NCI-H1694 (cell line): ENCODE measurements around the gene C2orf74.
"Not testable (repeated sequence)": the region's sequence is repeated elsewhere in the genome, so short reads cannot be mapped to it uniquely, and the experiment has no call there.

Experiments
- DNase-seq: peaks from one replicate; lab custom pipeline; 2025; lab: John Stamatoyannopoulos, UW

Gene C2orf74

DNA sequence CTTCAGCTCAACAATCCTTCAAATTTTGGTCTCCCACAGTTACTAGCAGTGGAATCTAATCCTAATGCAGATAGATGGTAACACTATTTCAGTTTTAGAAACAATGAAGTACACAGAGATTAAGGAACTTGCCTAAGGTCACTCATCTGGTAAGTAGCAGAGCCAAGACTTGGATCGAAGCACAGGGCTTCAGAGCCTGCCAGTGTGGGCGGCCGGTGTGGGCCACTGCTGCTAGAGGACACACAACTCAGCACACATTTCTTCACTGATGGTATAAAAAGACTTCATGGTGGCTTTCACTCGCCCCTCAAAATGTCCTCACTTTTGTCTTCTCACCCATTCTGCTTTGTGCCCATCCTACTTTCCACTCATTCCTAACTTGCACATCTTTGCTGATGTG, 11.1 kb downstream of the C2orf74 start:
- DNase-seq = no peak

DNA sequence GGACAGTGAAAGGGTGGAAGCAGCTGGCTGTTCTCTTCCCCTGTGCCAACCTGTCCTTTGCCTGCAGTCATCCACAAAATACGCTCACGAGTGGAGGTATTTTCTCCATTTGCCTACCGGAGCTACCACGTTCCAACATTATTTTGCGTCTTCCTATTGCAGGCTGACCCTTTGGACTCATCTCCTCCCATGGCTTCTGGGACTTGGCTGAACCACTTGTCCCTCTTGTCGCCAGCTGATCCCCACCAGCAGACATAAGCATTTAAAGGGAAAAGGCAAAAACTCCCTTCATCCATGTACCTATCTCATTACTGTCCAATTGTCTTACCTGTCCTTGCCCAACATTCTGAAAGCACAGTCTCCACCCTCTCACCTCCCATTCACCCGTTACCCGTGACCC, 13.0 kb downstream of the C2orf74 start:
- no peak for DNase-seq

DNA sequence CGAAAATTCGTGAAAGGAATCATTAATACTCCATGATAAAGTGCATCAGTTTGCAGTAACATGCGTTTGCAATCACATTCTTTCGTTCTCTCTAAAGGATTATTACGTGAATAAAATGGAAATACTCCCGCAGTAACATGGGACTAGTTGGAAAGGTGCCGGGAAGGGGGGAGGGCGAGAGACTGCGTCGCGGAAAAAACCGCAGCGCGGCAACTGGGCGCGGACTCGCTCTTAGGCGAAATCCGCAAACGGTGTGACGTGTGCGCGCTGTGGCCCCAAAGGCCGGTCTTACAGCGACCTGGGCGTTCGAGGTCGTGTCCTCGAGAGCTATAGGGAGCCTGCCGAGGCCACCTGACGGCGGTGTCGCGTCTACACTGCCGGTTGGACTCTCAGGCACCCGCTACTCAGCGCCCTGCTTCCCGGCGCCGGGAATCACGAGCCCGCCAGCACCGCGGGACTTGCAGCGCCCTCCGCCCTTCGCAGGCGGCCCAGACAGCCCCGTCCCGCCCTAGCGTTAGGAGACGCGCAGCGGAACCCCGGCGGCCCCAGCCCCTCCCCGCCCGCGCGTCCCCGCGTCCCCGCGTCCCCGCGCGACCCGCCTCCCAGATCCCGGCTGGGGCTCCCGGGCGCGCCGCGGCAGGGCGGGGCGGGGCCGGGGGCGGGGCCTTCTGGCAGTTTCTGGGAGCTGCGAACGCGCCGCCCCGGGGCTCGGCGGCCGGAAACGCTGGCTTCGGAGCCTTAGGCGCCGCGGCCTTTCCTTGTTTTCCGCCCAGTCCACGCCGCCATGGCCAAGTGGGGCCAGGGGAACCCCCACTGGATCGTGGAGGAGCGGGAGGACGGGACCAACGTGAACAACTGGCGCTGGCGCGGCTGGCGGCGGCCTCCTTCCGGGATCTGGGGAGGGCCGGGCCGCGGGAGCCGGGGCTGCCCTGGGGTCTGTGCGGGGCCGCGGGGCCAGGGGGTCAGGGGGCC, 15.1 kb downstream of the C2orf74 start:
- peak; percentile 83 for DNase-seq

DNA sequence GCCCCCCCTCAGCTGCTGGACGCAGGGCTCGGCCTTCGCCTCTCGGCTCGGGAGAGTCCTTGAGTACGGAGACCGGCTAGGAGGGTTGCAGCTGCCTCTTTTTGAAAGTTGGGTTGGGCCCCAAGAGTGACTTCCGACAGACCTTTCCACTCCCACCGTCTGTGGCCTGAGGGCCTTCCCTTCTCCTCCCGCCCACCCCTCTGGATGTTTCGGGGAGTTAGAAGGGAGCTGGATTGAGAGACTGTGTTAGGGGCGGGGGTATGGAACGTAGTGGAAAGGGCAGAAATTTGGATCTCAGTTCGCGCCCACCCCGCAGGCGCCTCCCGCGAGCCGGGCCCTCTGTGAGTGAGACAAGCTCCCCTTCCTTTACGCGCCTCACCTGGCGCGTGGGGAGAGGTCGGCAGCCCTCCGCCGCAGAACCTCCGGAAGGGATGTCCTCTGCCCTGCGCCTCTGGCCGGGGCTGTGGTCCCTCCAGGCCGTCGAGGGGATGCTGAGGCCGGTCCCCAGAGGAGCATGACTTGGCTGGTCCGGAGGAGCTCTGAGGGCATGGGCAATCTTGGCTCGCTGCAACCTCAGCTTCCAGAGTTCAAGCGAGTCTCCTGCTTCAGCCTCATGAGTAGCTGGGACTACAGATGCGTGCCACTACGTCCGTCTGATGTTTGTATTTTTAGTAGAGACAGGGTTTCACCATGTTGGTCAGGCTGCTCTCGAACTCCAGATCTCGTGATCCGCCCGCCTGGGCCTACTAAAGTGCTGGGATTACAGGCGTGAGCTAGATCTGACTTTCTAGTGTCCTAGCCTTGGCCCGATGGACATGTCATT, 15.9 kb downstream of the C2orf74 start:
- DNase-seq = no peak

DNA sequence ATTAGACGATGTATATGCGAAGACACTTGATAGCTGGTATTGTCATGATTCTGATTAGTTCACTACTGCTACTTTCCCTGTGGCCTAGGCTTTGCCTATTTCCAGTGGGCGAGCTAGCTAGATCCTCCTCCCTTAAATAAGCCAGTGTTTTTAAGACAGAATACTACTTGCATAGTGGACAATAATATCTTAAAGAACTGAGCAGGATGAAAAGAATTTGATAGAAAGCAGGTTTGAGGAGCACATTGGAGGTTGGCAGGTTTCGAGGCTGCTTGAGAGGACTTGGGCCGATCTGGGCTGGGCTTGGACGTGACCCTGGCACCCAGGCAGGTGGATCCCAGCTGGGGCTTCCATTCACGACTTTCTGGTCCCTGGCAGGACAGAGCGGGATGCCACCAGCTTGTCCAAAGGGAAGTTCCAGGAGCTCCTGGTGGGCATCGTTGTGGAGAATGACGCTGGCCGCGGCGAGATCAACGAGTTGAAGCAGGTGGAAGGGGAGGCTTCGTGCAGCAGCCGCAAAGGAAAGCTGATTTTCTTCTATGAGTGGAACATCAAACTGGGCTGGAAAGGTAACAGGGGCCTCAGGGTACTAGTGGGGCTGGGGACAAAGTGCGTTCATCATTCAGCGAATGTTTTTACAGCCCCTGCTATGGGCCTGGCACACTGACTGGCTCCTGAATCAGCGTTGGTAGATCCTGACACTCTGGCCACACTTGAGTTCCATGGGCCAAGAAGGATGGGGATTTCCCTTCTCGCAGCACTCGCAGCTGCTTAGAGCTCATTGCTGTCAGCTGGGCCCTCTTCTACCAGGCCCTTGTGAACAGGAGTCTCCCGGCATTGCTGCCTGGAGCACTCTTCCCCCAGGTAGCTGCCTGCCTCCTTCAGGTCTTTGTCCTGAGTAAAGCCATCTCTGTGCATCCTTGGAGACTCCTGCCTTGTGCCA, 16.9 kb downstream of the C2orf74 start:
- DNase-seq = no peak

DNA sequence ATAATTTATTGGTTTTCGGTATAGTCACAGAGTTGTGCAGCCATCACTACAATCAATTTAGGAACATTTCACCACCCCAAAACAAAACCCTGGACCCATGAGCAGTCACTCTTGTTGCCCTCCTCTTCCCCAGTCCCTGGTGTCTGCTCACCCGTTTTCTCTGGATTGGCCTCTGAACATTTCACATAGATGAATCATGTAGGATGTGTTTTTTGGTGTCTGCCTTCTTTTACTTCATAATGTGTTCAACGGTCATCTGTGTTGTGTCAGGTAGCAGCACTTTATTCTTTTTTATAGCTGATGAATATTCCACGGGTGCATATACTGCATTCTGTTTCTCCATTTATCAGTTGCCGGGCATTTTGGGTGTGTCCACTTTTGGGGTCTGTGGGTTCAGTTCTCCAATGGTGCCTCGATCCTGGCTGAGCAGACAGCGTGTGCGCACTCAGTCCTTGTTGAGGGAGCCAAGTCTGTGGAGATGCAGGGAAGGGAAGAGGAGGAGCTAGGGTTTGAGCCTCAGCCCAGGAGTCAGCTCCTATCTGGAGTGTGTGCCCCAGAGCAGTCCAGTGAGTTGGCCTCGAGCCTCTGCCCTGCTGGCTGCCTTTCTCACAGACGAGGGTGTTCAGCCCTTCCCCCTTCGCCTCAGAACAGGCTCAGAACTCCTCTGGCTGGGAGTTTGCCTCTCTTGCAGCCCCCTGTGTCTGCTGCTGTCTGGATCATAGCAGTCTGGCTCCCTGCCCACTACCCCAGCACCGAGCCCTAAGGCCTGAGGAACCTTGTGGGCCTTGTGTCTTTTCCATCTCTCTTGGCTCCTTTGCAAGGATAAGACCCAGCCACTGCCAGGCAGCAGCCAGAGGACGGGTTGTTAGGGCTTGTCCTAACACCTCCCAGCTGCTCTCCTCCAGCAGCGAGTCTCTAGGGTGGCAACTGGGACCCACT, 18.0 kb downstream of the C2orf74 start:
- no peak for DNase-seq

DNA sequence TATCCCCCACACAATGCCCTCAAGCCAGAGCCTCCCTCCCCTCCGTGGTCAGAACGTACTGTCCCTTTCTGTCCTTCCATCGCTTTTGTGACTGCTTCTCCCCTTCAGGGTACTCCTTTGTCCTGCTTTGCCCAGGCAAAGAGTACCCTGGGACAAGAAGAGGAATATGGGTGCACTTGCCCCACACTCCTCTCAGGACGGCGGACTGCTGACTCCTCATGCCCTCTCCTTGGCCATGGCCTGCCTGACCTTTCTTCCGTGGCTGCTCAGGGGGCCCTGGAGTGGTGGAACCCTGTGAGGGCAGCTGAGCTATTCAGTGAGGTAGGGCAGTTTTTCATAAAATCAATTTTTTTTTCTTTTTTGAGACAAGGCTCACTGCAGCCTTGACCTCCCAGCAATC, 18.7 kb downstream of the C2orf74 start:
- no peak for DNase-seq

DNA sequence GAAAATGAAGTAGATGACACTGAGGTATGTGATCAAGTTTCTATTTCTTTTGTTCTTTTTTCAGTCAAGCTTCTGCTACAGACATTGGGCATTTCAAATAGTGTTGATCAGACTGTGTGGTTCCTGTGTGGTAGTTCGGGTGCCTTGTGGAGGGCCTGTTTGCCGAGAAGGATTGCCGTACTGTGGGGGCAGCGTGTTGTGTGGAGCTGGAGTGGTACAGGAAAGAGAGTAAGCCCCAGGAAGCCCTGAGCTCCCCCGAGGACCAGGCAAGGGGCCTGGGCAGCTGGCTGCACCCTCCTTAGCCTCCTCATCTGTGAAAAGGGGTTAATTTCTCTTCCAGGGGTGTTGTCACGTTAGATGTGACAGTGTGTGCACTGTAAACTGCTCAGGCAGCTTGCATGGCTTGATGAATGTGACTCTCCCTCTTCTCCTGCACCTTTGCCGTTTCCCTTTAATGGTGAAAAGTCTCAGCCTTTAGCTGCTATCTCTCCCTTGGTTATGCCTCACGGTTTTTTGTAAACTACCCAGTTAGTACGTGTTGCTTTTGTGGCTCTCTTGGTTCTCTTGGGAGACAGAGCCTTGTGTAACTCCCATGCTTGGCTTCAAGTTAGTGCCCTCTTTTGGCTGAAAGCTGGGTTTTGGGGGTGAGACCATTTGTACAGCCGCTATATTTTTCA, 19.5 kb downstream of the C2orf74 start:
- no peak for DNase-seq

DNA sequence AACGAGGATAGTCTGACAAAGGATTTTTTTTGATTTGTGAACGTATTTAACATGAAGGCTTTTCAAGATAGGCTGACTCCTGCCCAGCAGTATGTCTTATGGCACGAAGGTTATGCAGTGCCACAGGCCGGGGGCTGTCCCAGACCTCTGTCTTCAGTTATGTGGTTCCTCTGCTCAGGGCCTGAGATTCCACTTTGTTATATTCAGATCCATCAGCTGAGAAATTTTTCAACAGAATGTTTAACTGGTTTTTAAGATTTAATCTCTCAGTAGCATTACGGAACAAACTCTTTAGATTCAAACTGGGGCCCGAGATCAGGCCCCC, 20.0 kb downstream of the C2orf74 start:
- no peak for DNase-seq

DNA sequence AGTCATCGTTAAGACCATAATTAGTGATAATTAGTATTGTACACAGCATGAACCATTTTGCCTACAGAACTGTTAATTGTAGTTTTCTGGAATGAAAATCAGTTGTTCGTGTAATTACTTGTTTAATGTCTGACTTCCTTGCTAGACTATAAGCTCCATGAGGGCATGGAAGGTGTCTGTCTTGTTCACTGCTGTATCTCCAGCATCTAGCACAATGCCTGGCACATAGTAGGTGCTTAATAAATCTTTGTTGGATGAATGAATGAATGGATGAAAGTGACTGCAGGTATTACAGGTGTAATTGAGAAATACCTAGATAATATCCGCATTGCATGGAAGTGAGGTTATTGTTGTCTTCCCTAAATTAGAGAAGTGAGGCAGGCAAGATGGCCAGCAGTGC, 21.8 kb downstream of the C2orf74 start:
- no peak for DNase-seq

DNA sequence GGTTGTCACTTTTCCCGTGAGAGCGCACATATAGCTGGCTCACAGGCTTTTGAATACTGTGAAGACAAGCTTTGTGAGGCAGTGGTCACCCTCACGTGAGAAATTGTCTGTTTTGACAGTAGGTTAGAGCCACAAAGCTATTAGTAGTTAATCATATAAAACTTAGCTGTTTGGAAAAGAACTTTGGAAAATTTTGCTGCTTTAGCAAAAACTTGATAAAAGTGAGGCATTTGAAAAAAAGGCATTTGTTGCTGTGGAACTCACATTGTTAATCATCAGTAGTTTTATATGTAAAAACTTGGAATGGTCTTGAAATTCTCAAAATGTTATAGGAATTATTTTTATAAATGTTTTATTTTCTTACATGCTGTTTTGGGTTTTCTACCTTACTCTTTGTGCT, 22.3 kb downstream of the C2orf74 start:
- DNase-seq = no peak

DNA sequence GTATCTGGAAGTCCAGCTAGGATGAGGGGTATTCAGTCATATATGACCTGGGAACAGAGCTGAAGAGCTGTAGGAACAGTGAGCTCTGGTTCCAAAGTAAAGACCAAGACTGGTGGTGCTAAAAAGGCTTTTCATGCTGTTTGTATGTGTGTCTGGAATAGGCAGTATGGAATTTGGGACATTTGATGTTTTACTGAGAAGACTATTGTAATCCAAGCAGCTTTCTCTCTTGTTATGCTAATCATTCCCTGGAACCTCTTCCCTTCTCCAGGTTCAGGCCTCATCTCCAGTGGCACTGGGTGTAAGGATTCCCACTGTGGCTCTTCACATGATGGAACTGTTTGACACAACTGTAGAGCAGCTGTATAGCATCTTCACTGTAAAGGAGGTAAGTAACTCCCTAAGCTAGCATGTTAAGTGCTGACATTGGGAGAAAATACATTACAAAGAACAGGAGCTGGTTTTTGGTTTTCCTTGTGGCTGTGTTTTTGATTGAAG, 23.3 kb downstream of the C2orf74 start:
- no peak for DNase-seq

DNA sequence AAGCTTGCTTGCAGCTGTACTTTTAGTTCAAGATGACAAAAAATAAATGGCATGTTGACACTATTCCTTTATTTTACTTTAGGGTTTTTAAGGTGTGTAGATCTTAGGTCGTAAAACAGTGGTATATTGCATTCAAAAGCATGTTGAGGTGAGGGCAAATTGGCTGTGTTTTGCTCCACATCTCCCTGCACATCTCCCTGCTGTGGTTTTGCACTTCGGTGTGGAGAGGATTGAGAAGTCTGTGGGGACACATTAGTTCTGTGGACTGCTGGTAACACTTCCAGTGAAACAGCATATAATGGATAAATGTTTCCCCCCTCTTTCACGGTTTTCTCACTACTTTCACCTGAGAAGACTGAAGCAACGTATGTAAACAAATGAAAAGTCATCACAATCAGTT, 25.1 kb downstream of the C2orf74 start:
- no peak for DNase-seq

DNA sequence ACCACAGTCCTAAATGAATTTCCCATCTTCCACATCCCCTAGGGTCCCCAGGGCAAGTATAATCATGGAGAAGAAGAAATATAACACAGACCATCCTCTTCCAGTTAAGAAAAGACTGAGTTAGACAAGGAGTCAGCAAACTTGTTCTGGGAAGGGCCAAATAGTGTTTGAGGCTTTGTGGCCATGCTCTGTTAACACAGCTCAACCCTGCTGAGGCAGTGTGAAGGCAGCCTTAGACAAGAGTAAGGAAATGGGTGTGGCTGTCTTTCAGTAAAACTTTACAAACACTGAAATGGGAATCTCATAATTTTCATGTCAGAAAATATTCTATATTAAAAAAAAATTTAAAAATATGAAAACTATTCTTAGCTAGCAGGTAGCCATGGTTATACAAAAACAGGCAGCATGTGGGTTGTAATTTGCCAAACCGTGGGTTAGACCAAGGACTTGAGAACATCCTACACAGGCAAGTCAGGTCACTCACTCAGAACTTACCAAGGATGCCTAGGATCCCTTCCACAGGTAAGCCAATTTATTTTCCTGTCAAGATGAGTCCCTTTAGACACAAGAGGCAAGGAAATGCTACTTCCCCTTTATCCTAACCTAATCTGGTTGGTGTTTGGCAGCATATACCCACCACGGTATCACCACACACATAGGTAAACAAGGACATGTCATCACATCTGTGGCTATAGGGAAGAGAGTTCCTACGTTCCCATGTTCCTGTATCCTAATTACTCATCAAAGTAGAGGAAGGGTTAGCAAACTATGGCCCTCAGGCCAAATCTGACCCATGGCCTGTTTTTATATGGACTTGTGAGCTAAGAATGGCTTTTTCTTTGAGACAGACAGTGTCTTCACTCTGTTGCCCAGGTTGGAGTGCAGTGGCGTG, 31.9 kb downstream of the C2orf74 start:
- DNase-seq = no peak

DNA sequence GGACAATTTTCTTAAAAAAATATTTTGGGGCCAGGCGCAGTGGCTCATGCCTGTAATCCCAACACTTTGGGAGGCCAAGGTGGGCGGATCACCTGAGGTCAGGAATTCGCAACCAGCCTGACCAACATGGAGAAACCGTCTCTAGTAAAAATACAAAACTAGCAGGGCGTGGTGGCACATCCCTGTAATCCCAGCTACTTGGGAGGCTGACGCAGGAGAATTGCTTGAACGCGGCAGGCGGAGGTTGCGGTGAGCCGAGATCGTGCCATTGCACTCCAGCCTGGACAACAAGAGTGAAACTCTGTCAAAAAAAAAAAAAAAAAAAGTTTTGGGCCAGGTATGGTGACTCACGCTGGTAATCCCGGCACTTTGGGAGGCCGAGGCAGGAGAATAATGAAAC, 32.7 kb downstream of the C2orf74 start:
- DNase-seq = not testable (repeated sequence)

DNA sequence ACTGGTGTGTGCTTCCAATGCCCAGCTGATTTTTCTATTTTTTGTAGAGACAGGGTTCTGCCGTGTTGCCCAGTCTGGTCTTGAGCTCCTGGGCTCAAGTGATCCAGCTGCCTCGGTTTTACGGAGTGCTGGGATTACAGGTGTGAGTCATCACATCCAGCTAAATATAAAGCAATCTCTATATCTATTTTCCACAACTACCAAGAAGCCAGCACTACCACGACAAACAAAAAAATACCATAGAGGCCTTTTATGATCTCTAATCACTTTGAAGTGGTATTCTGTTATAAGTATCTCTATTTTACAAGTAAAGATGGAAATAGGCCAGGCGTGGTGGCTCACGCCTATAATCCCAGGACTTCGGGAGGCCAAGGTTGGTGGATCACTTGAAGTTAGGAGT, 34.7 kb downstream of the C2orf74 start:
- no peak for DNase-seq

DNA sequence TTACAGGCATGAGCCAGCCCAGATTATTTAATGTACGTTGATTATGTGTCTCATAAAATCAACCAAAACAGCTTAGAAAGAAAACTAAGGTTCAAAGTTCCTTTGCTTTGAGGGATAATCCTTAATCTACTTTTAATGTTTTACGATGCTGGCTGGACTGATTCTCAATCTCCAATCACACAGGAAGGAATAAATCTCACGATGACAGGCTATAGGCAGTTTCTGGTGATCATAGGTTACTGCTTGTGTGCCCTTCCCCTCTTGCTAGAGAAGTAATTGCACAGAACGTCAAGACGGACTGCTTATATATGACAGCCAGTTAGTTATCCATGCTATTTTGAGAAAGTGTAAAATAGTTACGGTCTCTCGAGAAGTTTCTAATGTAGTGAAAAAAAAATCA, 43.1 kb downstream of the C2orf74 start:
- no peak for DNase-seq

DNA sequence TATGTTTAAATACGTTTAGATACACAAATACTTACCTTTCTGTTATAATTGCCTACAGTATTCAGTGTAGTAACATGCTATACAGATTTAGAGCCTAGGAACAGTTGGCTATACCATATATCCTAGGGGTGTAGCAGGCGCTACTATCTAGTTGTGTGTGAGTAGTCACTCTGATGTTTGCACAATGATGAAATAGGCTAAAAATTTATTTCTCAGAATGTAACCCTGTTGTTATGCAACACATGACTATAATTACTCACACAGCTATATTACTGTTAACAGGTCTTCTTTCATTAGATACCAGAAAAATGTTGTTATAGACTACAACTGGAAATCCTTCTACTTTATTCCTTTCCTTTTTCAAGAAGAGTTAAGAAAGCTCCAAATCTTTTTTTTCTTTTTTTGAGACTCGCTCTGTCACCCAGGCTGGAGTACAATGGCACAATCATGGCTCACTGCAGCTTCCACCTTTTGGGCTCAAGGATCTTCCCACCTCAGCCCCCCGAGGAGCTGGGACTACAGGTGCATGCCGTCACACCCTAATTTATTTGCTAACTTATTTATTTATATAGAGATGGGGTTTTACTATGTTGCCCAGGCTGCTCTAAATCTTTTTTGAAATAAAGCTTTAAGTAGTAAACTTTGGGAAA, 48.5 kb downstream of the C2orf74 start:
- DNase-seq = no peak

DNA sequence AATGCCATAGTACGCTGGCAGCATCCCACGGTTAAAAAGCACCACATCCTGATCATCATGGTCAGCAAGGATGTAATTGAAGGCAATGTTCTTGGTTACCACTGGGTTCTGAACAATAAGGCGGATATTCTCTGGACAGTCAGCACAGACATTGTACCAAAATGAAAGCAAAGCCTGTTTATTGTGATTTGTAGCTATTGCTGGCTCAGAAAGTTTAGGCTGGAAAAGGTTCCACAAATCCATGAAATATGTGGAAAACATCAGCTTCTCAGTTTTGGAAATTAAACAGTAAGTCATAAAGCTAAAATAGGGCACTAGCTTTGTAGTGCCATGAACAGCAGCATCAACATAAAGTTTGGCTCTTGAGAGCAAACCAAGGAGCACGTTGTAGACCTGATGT, 52.2 kb downstream of the C2orf74 start:
- no peak for DNase-seq
